ENCODE measurements around the gene ZNRF1.

- TF ChIP-seq POLR2A (IDR thresholded peaks at IDR 0.05) (peak in 1 of 2 donors; percentile 16), CTCF (IDR thresholded peaks at IDR 0.05) (no peak)
These were observed 1.0 kb downstream of the ZNRF1 start for GRCh38 chr16:74999609-75000480.
